NCI-H446 treated with DMSO at 0.1 percent for 48 hours (cell line): Measurements from ENCODE around the gene NCAPH2.

Experiments
- DNase-seq: peaks from one replicate; lab custom pipeline; 2025; lab: John Stamatoyannopoulos, UW

NCAPH2 gene

GRCh38 chr22:50474710-50475651 is 33.0 kb upstream of the NCAPH2 start, which contains the start of gene SBF1:
Gene SBF1, minus strand, starts transcription at chr22:50475035. Its CDS starts 195 bp downstream, at chr22:50474840.
- DNase-seq: peak; percentile 55

DNA sequence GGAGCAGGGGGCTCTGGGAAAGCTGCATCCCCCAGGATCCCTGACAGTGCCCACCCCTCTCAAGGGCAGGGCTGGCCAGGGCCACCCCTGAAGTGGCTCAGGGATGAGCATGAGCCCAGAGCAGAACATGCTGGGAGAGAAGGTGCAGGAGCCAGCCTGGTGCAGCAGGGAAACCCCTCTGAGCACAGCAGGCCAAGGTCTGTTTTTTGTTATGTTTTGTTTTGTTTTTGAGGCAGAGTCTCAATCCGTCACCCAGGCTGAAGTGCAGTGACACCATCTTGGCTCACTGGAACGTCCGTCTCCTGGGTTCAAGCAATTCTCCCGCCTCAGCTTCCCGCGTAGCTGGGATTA is 32.4 kb upstream of the NCAPH2 start:
- DNase-seq: no peak

DNA sequence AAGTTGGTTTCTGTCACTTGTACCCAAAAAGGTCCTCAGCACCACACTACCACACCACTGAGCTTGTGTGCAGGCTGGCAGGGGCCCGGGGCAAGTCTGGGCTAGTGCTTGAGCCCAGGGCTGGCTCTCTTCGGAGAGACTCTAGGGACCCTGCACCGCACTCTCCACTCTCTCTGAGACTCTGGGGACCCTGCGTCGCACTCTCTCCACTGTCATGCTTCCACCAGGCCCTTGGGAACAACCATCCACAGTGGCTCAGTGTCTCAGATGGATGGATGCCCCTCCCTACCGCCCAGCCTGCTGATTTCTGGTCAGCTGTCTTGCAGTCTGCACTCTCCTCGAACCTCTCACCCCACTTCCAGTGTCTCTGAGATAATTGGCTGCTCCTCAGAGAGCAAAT is 31.2 kb upstream of the NCAPH2 start:
- no peak for DNase-seq

- DNase-seq: no peak
Measured at GRCh38 chr22:50477923-50478322, 30.1 kb upstream of the NCAPH2 start.

- DNase-seq: no peak
Measured at GRCh38 chr22:50479721-50480120, 28.3 kb upstream of the NCAPH2 start.

DNA sequence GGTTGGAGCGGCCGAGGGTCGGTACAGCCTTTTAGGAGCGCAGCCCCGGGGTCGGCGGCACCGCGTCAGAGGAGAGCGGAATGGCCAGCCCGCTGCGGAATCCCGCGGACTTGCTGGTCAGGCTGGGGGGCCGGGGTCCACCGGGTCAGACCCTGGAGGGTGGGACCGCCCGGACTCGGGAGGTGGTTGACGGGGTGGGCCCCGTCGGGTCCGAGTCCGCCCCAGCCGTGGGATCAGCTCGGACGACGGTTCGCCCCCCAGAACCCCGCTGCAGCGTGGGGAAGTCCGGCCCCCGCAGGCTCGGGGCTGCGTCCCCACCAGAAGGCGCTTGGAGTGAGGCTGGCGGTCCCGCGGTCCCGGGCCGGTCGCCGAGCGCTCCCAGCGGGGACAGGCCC is 27.0 kb upstream of the NCAPH2 start:
- DNase-seq: no peak

DNA sequence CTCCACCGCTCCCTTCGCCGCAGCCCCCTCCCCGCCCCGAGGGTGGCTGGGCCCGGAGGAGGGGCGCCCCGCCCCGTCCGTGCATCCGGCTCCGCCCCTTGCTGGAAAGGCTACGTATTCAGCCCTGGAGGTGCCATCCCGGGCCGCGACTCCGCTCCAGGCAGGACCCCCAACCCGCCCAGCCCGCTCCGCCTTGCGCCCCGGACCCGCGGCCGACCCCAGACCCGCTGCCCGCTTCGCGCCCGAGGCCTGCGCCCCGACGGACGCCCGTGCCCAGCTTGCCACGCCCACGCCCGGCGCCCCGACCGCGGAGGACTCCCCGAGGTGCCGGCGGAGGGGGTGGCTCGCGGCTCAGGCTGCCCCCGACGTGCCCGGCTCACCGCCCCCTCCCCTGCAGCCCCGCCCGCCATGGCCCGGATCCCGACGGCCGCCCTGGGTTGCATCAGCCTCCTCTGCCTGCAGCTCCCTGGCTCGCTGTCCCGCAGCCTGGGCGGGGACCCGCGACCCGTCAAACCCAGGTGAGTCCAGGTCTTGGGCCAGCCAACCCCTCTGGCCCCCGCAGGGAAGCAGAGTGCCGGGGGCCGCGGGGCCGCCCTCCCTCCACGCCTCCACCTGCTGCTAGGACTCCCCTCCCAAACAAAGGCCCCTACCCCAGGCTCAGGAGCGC is 26.5 kb upstream of the NCAPH2 start, which contains the start of gene ADM2:
Gene ADM2 (plus strand): TSS at position 104 of the 667 bp plus-strand sequence. CDS start 305 bp downstream, at position 409.
- DNase-seq: no peak

DNA sequence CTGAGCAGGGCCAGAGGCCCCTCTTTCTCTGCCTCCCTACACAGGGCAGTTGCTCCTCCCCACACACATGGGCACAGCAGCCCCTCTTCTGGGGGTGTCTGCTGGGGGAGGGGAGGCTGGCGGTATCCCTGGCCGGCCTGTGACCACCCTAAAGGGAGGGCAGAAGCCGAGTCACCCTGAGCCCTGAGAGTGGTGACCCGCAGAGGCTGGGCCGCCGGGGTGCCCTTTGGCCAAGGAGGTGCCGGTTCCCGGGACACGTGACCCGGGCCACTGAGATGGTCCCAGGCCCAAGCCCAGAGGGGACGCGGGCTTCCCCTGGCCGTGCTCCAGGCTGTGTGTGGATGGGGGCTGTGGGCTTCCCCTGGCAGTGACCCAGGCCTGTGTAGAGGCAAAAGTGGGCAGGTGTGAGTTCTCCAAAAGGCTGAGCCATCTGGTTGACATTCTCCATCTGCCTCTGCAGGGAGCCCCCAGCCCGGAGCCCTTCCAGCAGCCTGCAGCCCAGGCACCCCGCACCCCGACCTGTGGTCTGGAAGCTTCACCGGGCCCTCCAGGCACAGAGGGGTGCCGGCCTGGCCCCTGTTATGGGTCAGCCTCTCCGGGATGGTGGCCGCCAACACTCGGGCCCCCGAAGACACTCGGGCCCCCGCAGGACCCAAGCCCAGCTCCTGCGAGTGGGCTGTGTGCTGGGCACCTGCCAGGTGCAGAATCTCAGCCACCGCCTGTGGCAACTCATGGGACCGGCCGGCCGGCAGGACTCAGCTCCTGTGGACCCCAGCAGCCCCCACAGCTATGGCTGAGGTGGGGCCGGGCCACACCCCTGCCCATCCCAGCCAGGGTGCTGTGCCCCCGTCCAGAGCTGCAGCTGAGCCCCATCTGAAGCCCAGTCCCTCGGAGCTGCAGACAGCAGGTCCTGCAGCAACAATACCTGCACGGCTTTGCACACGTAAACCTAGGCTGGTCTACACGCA is 25.6 kb upstream of the NCAPH2 start:
- no peak for DNase-seq

DNA sequence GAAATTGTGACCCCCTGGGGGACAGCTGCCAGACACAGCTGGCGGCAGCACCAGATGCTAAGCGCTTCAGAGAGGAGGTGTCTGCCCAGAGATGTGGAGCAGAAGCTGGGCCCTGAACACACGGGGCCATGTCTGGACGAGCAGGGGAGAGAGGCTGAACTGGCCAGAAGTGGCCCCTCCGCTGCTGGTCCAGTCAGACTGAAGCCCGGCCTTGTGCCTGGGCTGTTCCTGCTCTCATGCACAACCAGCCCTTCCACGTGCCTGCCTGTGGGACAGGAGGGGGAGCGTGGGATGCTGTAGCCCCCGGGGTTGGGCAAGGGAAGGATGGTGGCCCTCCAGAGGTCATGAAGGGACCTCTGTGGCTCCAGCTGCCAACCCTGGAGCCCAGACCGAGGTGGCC is 24.9 kb upstream of the NCAPH2 start:
- no peak for DNase-seq

DNA sequence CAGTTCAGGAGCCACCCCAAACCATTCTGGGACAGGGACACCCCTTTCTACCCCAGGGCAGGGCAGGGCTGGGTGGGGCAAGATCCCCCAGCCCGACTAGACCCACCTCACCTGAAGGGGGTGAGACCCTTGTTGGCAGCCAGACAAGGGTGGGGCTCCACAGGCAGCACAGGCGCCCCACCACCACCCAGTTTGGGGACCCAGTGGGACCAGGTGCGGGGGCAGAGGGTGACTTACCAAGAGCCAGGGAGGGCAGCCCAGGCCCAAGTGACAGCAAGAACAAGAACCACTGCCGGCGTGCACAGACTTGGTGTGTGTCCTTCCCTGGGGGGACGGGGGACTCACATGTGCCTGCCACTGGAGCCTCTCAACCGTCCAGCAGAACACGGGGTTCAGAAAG is 24.5 kb upstream of the NCAPH2 start:
- DNase-seq: no peak

GRCh38 chr22:50483977-50484853 is 23.8 kb upstream of the NCAPH2 start:
- no peak for DNase-seq

GRCh38 chr22:50485221-50486131 is 22.5 kb upstream of the NCAPH2 start:
- no peak for DNase-seq

DNA sequence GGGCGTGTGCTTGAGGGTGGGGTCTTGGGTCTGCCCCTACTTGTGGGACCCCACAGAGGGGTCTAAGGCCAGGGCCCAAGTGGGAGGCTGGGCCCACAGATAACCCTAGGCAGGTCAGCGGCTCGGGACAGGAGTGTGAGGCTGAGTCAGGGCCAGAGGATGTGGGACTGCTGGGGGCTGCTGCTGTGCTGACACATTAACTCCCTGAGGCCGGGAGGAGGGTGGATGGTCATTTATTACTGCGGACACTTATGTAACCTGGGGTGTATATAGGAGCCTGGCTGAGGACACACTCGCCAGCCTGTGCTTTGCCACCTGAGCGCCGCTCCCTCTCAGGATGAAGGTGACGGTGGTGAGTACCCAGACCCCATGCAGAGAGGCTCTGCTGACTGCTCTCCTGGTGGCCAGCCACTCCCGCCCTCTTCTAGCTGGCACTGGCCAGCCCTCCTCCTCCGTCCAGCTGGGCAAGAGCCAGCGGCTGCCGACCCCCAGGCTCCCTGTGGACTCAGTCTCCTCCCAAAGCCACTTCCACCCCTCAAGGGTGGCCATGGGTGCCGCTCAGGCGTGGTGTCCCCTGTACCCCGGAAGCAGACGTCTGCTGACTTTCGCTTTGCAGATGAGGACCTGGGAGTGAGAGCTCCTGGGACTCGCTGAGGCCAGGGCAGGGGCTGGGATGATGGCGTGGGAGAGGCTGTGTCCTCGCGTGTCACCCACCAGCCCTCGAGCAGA is 21.3 kb upstream of the NCAPH2 start, which contains the start of gene MIOX:
Gene MIOX (plus strand): TSS at position 299 of the 729 bp plus-strand sequence. CDS start 39 bp downstream, at position 338.
- DNase-seq: no peak

DNA sequence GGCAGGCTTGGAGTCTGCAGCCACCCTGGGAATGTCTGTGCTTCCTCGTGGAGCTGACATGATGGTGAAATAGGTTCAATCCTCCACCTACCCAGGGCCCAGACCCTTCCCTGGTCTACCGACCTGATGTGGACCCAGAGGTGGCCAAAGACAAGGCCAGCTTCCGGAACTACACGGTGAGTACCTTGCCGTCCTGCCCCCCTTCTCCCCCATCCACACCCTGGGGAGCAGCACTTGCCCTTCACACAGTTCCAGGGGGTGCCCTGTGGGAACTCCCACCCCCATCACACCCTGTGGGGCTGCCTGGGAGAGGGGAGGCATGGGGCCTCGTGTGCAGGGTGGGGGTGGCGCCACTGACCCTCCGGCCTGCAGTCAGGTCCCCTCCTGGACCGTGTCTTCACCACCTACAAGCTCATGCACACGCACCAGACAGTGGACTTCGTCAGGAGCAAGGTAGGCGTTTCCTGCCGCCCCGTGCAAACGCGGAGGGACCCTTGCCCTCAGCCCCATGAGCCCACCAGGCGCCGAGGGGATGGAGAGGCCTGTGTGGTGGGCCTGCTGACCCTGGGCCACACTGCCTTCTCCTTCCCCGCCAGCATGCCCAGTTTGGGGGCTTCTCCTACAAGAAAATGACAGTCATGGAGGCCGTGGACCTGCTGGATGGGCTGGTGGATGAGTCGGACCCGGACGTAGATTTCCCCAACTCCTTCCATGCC is 20.6 kb upstream of the NCAPH2 start:
- DNase-seq: no peak

GRCh38 chr22:50488006-50488677 is 19.9 kb upstream of the NCAPH2 start:
- DNase-seq: no peak

GRCh38 chr22:50488886-50489285 is 19.1 kb upstream of the NCAPH2 start:
- DNase-seq: no peak

- DNase-seq: no peak
Measured at GRCh38 chr22:50489363-50490243, 18.4 kb upstream of the NCAPH2 start.
